Esophagus (tissue), 2 donors: Measurements from ENCODE around the gene GRK6. TPM values are rescaled to one million over a fixed set of nuclear protein-coding genes. Genes with fewer than 3 reads are reported as not detected.
A peak's percentile ranks its signal among the peaks of the same experiment; 100 is the strongest.

Source experiments
- H3K27ac ChIP-seq, 2 donors: one replicate each; pipeline ENCODE4 v1.5.1; 2013; ENCODE audit warnings: low read depth in 2 of 2, mild to moderate bottlenecking in 2 of 2, inconsistent platforms in 1 of 2, low read length in 1 of 2, moderate library complexity in 1 of 2
- H3K27me3 ChIP-seq, 2 donors: one replicate each; pipeline ENCODE4 v1.6.1; 2013; ENCODE audit warnings: low read length in 2 of 2, control low read depth in 1 of 2, mild to moderate bottlenecking in 1 of 2; ENCODE audit not compliant: insufficient read depth in 2 of 2, control insufficient read depth in 1 of 2
- H3K36me3 ChIP-seq, 2 donors: one replicate each; pipeline ENCODE4 v1.6.1; 2013; ENCODE audit warnings: low read length in 1 of 2; ENCODE audit not compliant: control insufficient read depth in 2 of 2, insufficient read depth in 2 of 2
- H3K4me1 ChIP-seq, 2 donors: one replicate each; pipeline ENCODE4 v1.6.1; 2013; ENCODE audit warnings: low read length in 1 of 2; ENCODE audit not compliant: control insufficient read depth in 2 of 2, insufficient read depth in 2 of 2
- H3K4me3 ChIP-seq, 2 donors: one replicate each; pipeline ENCODE4 v1.5.1; 2013; ENCODE audit warnings: low read length in 2 of 2, mild to moderate bottlenecking in 2 of 2, low read depth in 1 of 2, moderate library complexity in 1 of 2
- H3K9me3 ChIP-seq, 2 donors: one replicate each; pipeline ENCODE4 v1.6.1; 2013; ENCODE audit warnings: mild to moderate bottlenecking in 2 of 2, low read depth in 1 of 2, low read length in 1 of 2, moderate library complexity in 1 of 2; ENCODE audit not compliant: control insufficient read depth in 2 of 2, insufficient read depth in 1 of 2
- WGBS, 2 donors: extraction: QIAGEN DNeasy Blood & Tissue Kit; methylation state at CpG; one replicate each; pipeline ENCODE4 v1.1.7; 2013; 5-methylcytosine and 5-hydroxymethylcytosine counted together
- polyA plus RNA-seq, 2 donors: library from polyadenylated mRNA; stranded (reverse); fragments of 200-250 nt; gene quantifications; one replicate each; pipeline ENCODE4 v1.2.3, GENCODE V29; 2013
- donor health status: healthy with polysubstance abuse.
- donor health status: Bipolar disorder and iron deficiency.

The GRK6 gene
- 10 to 100 TPM; 10.4 to 19.8 TPM for polyA plus RNA-seq

- Histone ChIP-seq H3K36me3 (peaks cover 0 to 3% of the 10 kb centered on the region in 2 donors), H3K4me3 (peak within 1 kb of the TSS; percentile 84 to 85), H3K4me1 (peaks cover 7 to 30% of the 10 kb centered on the region in 2 donors), H3K9me3 (no peaks in the 10 kb centered on the region), H3K27ac (peak within 1 kb of the TSS; percentile 98 to 99), H3K27me3 (no peaks in the 10 kb centered on the region)
- WGBS, 2 donors: 0% methylated on average over 50 to 82 of the region's 82 CpGs
Measured at GRCh38 chr5:177426566-177427210, at the start of gene GRK6. GRK6 (plus strand) TSS chr5:177426676; CDS start chr5:177426846, 170 bp downstream.

- H3K4me1 ChIP-seq: peaks cover 0 to 12% of the 10 kb centered on the region in 2 donors
- WGBS, 2 donors: 91 to 95% methylated on average over 8 of the region's 8 CpGs
- no peaks in the 10 kb centered on the region for H3K9me3 ChIP-seq
- no peaks in the 10 kb centered on the region for H3K36me3 ChIP-seq
- H3K27ac ChIP-seq: peak overlapping the region in 1 of 2 donors; percentile 24
- no peaks in the 10 kb centered on the region for H3K27me3 ChIP-seq
- no peak overlapping the region for H3K4me3 ChIP-seq
Measured at GRCh38 chr5:177377851-177378776, 48.4 kb upstream of the GRK6 start.

- Histone ChIP-seq H3K9me3 (no peaks in the 10 kb centered on the region), H3K27me3 (no peaks in the 10 kb centered on the region), H3K27ac (no peak overlapping the region), H3K36me3 (no peaks in the 10 kb centered on the region), H3K4me3 (no peak overlapping the region), H3K4me1 (peaks cover 0 to 7% of the 10 kb centered on the region in 2 donors)
- WGBS, 2 donors: 67 to 71% methylated on average over 15 of the region's 15 CpGs
Measured at GRCh38 chr5:177378884-177379883, 47.3 kb upstream of the GRK6 start.

GRCh38 chr5:177380805-177381126, 45.7 kb upstream of the GRK6 start:
- 91 to 97% methylated on average over 6 of the region's 6 CpGs for WGBS, 2 donors
- H3K36me3 ChIP-seq: no peaks in the 10 kb centered on the region
- H3K27ac ChIP-seq: no peak overlapping the region
- H3K27me3 ChIP-seq: no peaks in the 10 kb centered on the region
- H3K4me3 ChIP-seq: no peak overlapping the region
- H3K4me1 ChIP-seq: peaks cover under 1 to 8% of the 10 kb centered on the region in 2 donors
- H3K9me3 ChIP-seq: no peaks in the 10 kb centered on the region

GRCh38 chr5:177382423-177383029, 44.0 kb upstream of the GRK6 start:
- H3K27ac ChIP-seq: no peak overlapping the region
- no peaks in the 10 kb centered on the region for H3K9me3 ChIP-seq
- peaks cover 5 to 18% of the 10 kb centered on the region in 2 donors for H3K4me1 ChIP-seq
- 23 to 36% methylated on average over 11 of the region's 11 CpGs for WGBS, 2 donors
- H3K36me3 ChIP-seq: no peaks in the 10 kb centered on the region
- no peaks in the 10 kb centered on the region for H3K27me3 ChIP-seq
- H3K4me3 ChIP-seq: no peak overlapping the region

GRCh38 chr5:177383181-177383580, 43.3 kb upstream of the GRK6 start:
- no peak overlapping the region for H3K27ac ChIP-seq
- H3K4me3 ChIP-seq: no peak overlapping the region
- H3K27me3 ChIP-seq: no peaks in the 10 kb centered on the region
- 87% methylated on average over 9 of the region's 9 CpGs for WGBS, 2 donors
- H3K9me3 ChIP-seq: no peaks in the 10 kb centered on the region
- H3K36me3 ChIP-seq: no peaks in the 10 kb centered on the region
- H3K4me1 ChIP-seq: peaks cover 5 to 22% of the 10 kb centered on the region in 2 donors

- no peak within 1 kb of the TSS for H3K27ac ChIP-seq
- no peaks in the 10 kb centered on the region for H3K9me3 ChIP-seq
- H3K4me3 ChIP-seq: no peak within 1 kb of the TSS
- WGBS, 2 donors: 75 to 77% methylated on average over 4 of the region's 4 CpGs
- H3K27me3 ChIP-seq: no peaks in the 10 kb centered on the region
- peaks cover 5 to 24% of the 10 kb centered on the region in 2 donors for H3K4me1 ChIP-seq
- no peaks in the 10 kb centered on the region for H3K36me3 ChIP-seq
Measured at GRCh38 chr5:177384134-177384533, 42.3 kb upstream of the GRK6 start, which contains the start of gene SLC34A1. SLC34A1 (plus strand) TSS chr5:177384434; CDS start chr5:177385742, 1,308 bp downstream.

GRCh38 chr5:177385720-177386119, 40.8 kb upstream of the GRK6 start:
- H3K9me3 ChIP-seq: no peaks in the 10 kb centered on the region
- no peak overlapping the region for H3K4me3 ChIP-seq
- no peaks in the 10 kb centered on the region for H3K27me3 ChIP-seq
- 70 to 74% methylated on average over 11 of the region's 11 CpGs for WGBS, 2 donors
- peaks cover 5 to 25% of the 10 kb centered on the region in 2 donors for H3K4me1 ChIP-seq
- H3K27ac ChIP-seq: no peak overlapping the region
- no peaks in the 10 kb centered on the region for H3K36me3 ChIP-seq
